WTC11 (cell line): Measurements from ENCODE around the gene LRRC37A3. TPM values are rescaled to one million over a fixed set of nuclear protein-coding genes. Genes with fewer than 3 reads are reported as not detected.

Experiments used
- ATAC-seq: fragments of 200-7000 bp; cut with Tn5 transposase; 2 replicates; pipeline ENCODE4 v1.10.0; 2021; ENCODE audit warnings: mild to moderate bottlenecking, moderate library complexity
- CTCF ChIA-PET: fragments of 300-600 bp; sonication (Branson Sonifier 250); formaldehyde crosslinking; loops from one replicate; lab custom pipeline; 2021; ENCODE audit warnings: antibody characterized with exemption; lab: Charles Lee
- POLR2A ChIA-PET: fragments of 350-600 bp; sonication (Branson Sonifier 250); formaldehyde crosslinking; loops from one replicate; lab custom pipeline; 2021; ENCODE audit warnings: antibody characterized with exemption; lab: Charles Lee
- DNase-seq: peaks from one replicate; pipeline ENCODE4 v3.0.0; 2021; ENCODE audit warnings: low spot score
- H3K27ac Mint-ChIP-seq: 2 replicates; pipeline ENCODE4 v1.8.0; 2021; ENCODE audit warnings: mixed read lengths
- H3K27me3 Mint-ChIP-seq: 2 replicates; pipeline ENCODE4 v1.8.0; 2021; ENCODE audit warnings: low read depth, mild to moderate bottlenecking, moderate library complexity, mixed read lengths
- H3K36me3 Mint-ChIP-seq: 2 replicates; pipeline ENCODE4 v1.8.0; 2021; ENCODE audit warnings: mixed read lengths
- H3K4me1 Mint-ChIP-seq: 2 replicates; pipeline ENCODE4 v1.8.0; 2022; ENCODE audit warnings: mixed read lengths
- H3K4me3 Mint-ChIP-seq: 2 replicates; pipeline ENCODE4 v1.8.0; 2021; ENCODE audit warnings: mild to moderate bottlenecking, moderate library complexity, mixed read lengths
- H3K9me3 Mint-ChIP-seq: 2 replicates; pipeline ENCODE4 v1.8.0; 2021; ENCODE audit warnings: mixed read lengths
- CREB1 ChIP-seq: sonication (generic); formaldehyde crosslinking; IDR thresholded peaks from 2 replicates; pipeline ENCODE4 v1.8.0; 2023; ENCODE audit warnings: mild to moderate bottlenecking, missing genetic modification reagents
- KAT7 ChIP-seq: sonication (generic); formaldehyde crosslinking; IDR thresholded peaks from 2 replicates; pipeline ENCODE4 v1.8.1; 2023; ENCODE audit warnings: missing genetic modification reagents, mild to moderate bottlenecking, borderline replicate concordance
- NFATC4 ChIP-seq: fragments of 250-450 bp; sonication (Bioruptor Pico); IDR thresholded peaks from 2 replicates; pipeline ENCODE4 v1.9.0; 2021; ENCODE audit warnings: mild to moderate bottlenecking
- NR3C1 ChIP-seq: sonication (generic); formaldehyde crosslinking; conservative IDR thresholded peaks from 2 replicates; pipeline ENCODE4 v1.8.1; 2023; ENCODE audit warnings: low read depth, mild to moderate bottlenecking, missing genetic modification reagents
- ZNF121 ChIP-seq: sonication (generic); formaldehyde crosslinking; IDR thresholded peaks from 2 replicates; pipeline ENCODE4 v1.8.0; 2023; ENCODE audit warnings: missing genetic modification reagents
- ZNF396 ChIP-seq: fragments of 250-450 bp; sonication (Bioruptor Pico); IDR thresholded peaks from 2 replicates; pipeline ENCODE4 v1.8.0; 2021; ENCODE audit warnings: mild to moderate bottlenecking, moderate library complexity, borderline replicate concordance
- ZNF671 ChIP-seq: fragments of 250-450 bp; sonication (Bioruptor Pico); IDR thresholded peaks from 2 replicates; pipeline ENCODE4 v1.8.0; 2021; ENCODE audit warnings: mild to moderate bottlenecking
- total RNA-seq: library from RNA; stranded (reverse); gene quantifications from 3 replicates; pipeline ENCODE4 v1.2.3, GENCODE V29; 2021
- TF ChIP-seq, protein P1 (sequence below): sonication (generic); formaldehyde crosslinking; IDR thresholded peaks from 2 replicates; pipeline ENCODE4 v1.8.0; 2023; ENCODE audit warnings: missing genetic modification reagents, mild to moderate bottlenecking, borderline replicate concordance
- TF ChIP-seq, protein P2 (sequence below): fragments of 250-450 bp; sonication (Bioruptor Pico); IDR thresholded peaks from 2 replicates; pipeline ENCODE4 v2.1.2; 2022; ENCODE audit warnings: mild to moderate bottlenecking, moderate library complexity
- TF ChIP-seq, protein P3 (sequence below): sonication (generic); formaldehyde crosslinking; IDR thresholded peaks from 2 replicates; pipeline ENCODE4 v1.8.0; 2022; ENCODE audit warnings: mild to moderate bottlenecking, missing genetic modification reagents
- TF ChIP-seq, protein P4 (sequence below): sonication (generic); formaldehyde crosslinking; IDR thresholded peaks from 2 replicates; pipeline ENCODE4 v1.8.1; 2023; ENCODE audit warnings: mild to moderate bottlenecking, missing genetic modification reagents

LRRC37A3 gene
- total RNA-seq, 1 experiment from 2014 or later, result 4.4 TPM

DNA sequence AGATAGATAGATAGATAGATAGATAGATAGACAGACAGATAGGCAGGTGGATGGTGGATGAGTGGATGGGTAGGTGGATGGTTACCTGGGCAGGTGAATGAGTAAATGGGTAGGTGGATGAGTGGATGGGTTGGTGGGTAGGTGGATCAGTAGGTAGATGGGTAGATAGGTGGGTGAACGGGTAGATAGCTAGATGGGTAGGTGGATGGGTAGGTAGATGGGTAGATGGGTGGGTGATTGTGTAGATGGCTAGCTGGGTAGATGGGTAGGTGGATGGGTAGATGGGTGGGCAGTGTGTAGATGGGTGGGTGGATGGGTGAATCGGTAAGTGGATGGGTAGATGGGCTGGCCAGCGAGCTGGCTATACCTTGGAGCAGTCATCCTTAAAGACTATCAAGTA lies 21.8 kb upstream of the LRRC37A3 start (continued):
- TF ChIP-seq, protein P1, sequence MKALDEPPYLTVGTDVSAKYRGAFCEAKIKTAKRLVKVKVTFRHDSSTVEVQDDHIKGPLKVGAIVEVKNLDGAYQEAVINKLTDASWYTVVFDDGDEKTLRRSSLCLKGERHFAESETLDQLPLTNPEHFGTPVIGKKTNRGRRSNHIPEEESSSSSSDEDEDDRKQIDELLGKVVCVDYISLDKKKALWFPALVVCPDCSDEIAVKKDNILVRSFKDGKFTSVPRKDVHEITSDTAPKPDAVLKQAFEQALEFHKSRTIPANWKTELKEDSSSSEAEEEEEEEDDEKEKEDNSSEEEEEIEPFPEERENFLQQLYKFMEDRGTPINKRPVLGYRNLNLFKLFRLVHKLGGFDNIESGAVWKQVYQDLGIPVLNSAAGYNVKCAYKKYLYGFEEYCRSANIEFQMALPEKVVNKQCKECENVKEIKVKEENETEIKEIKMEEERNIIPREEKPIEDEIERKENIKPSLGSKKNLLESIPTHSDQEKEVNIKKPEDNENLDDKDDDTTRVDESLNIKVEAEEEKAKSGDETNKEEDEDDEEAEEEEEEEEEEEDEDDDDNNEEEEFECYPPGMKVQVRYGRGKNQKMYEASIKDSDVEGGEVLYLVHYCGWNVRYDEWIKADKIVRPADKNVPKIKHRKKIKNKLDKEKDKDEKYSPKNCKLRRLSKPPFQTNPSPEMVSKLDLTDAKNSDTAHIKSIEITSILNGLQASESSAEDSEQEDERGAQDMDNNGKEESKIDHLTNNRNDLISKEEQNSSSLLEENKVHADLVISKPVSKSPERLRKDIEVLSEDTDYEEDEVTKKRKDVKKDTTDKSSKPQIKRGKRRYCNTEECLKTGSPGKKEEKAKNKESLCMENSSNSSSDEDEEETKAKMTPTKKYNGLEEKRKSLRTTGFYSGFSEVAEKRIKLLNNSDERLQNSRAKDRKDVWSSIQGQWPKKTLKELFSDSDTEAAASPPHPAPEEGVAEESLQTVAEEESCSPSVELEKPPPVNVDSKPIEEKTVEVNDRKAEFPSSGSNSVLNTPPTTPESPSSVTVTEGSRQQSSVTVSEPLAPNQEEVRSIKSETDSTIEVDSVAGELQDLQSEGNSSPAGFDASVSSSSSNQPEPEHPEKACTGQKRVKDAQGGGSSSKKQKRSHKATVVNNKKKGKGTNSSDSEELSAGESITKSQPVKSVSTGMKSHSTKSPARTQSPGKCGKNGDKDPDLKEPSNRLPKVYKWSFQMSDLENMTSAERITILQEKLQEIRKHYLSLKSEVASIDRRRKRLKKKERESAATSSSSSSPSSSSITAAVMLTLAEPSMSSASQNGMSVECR (CRISPR knock-in tag), result no peak

DNA sequence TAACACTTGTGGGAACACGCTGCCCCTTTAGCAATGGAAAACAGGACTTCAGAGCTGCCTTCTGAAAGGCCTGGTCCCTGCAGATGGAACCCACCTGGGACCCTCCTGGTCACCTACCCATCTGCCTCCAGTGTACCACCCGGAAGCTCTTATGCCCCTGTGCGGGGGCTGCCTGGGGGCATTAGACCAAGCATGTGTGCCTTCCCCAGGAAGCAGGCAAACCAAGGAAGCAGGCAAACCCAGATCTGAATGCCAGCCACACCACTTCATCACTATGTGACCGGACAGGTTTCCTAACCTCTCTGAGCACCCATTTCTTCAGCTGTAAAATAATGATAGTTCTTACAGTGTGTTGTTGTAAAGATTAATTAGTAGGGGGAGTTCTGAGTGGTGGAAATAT lies 20.8 kb upstream of the LRRC37A3 start:
- ATAC-seq, result no peak
- H3K9me3 Mint-ChIP-seq, result no peaks in the 10 kb centered on the region
- POLR2A ChIA-PET, result no interaction called here
- H3K27me3 Mint-ChIP-seq, result no peaks in the 10 kb centered on the region
- DNase-seq, result no peak
- CTCF ChIA-PET, result interaction anchor here (0.6 to 2.1 kb wide), 5 partner anchors 13 to 217 kb away, joined by 3 to 20 read pairs (median 7); partner anchors contain the start of gene LRRC37A3
- no peaks in the 10 kb centered on the region for H3K36me3 Mint-ChIP-seq
- no peak overlapping the region for H3K4me3 Mint-ChIP-seq
- TF ChIP-seq ZNF671 (CRISPR knock-in tag), result no peak
- TF ChIP-seq, protein P1 (CRISPR knock-in tag), result no peak
- TF ChIP-seq ZNF396 (CRISPR knock-in tag), result no peak
- no peak for TF ChIP-seq ZNF121 (CRISPR knock-in tag)
- TF ChIP-seq, protein P2, sequence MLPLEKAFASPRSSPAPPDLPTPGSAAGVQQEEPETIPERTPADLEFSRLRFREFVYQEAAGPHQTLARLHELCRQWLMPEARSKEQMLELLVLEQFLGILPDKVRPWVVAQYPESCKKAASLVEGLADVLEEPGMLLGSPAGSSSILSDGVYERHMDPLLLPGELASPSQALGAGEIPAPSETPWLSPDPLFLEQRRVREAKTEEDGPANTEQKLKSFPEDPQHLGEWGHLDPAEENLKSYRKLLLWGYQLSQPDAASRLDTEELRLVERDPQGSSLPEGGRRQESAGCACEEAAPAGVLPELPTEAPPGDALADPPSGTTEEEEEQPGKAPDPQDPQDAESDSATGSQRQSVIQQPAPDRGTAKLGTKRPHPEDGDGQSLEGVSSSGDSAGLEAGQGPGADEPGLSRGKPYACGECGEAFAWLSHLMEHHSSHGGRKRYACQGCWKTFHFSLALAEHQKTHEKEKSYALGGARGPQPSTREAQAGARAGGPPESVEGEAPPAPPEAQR (CRISPR knock-in tag), result no peak
- no peak for TF ChIP-seq NR3C1
- no peak for TF ChIP-seq CREB1 (CRISPR knock-in tag)
- TF ChIP-seq KAT7 (CRISPR knock-in tag), result no peak
- no peak for TF ChIP-seq NFATC4 (CRISPR knock-in tag)
- TF ChIP-seq, protein P3, sequence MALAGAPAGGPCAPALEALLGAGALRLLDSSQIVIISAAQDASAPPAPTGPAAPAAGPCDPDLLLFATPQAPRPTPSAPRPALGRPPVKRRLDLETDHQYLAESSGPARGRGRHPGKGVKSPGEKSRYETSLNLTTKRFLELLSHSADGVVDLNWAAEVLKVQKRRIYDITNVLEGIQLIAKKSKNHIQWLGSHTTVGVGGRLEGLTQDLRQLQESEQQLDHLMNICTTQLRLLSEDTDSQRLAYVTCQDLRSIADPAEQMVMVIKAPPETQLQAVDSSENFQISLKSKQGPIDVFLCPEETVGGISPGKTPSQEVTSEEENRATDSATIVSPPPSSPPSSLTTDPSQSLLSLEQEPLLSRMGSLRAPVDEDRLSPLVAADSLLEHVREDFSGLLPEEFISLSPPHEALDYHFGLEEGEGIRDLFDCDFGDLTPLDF (CRISPR knock-in tag), result no peak
- TF ChIP-seq, protein P4, sequence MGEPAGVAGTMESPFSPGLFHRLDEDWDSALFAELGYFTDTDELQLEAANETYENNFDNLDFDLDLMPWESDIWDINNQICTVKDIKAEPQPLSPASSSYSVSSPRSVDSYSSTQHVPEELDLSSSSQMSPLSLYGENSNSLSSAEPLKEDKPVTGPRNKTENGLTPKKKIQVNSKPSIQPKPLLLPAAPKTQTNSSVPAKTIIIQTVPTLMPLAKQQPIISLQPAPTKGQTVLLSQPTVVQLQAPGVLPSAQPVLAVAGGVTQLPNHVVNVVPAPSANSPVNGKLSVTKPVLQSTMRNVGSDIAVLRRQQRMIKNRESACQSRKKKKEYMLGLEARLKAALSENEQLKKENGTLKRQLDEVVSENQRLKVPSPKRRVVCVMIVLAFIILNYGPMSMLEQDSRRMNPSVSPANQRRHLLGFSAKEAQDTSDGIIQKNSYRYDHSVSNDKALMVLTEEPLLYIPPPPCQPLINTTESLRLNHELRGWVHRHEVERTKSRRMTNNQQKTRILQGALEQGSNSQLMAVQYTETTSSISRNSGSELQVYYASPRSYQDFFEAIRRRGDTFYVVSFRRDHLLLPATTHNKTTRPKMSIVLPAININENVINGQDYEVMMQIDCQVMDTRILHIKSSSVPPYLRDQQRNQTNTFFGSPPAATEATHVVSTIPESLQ, result no peak
- H3K27ac Mint-ChIP-seq, result no peak overlapping the region
- peaks cover 2% of the 10 kb centered on the region; the same call in 1 of the 2 replicates for H3K4me1 Mint-ChIP-seq
